Mucosa of stomach (tissue), 1 donor: ENCODE data around the gene GRHPR.
A peak's percentile ranks its signal among the peaks of the same experiment; 100 is the strongest.
"Not testable (repeated sequence)": the region's sequence is repeated elsewhere in the genome, so short reads cannot be mapped to it uniquely, and the experiment has no call there.

Experiments
- H3K27me3 ChIP-seq: one replicate; pipeline ENCODE4 v1.7.0; 2013; ENCODE audit warnings: mild to moderate bottlenecking, low read length; ENCODE audit not compliant: control insufficient read depth, insufficient read depth
- H3K36me3 ChIP-seq: one replicate; pipeline ENCODE4 v1.7.0; 2013; ENCODE audit warnings: low read length; ENCODE audit not compliant: control insufficient read depth, insufficient read depth
- H3K4me1 ChIP-seq: one replicate; pipeline ENCODE4 v1.7.0; 2013; ENCODE audit warnings: mild to moderate bottlenecking, low read length; ENCODE audit not compliant: control insufficient read depth, insufficient read depth
- H3K4me3 ChIP-seq: one replicate; pipeline ENCODE4 v1.7.0; 2013; ENCODE audit warnings: low read length
- H3K9ac ChIP-seq: one replicate; pipeline ENCODE4 v1.7.0; 2013; ENCODE audit warnings: mild to moderate bottlenecking, low read length, moderate library complexity
- H3K9me3 ChIP-seq: one replicate; pipeline ENCODE4 v1.7.0; 2013; ENCODE audit warnings: mild to moderate bottlenecking, low read length, moderate library complexity; ENCODE audit not compliant: control insufficient read depth
- donor health status: Pancreatic carcinoma.

GRHPR gene

GRCh38 chr9:37415011-37415719 lies 7.3 kb upstream of the GRHPR start:
- no peaks in the 10 kb centered on the region for H3K4me1 ChIP-seq
- H3K27me3 ChIP-seq: no peaks in the 10 kb centered on the region
- H3K9me3 ChIP-seq: no peaks in the 10 kb centered on the region
- H3K4me3 ChIP-seq: no peak overlapping the region
- no peak overlapping the region for H3K9ac ChIP-seq
- H3K36me3 ChIP-seq: no peaks in the 10 kb centered on the region

- Histone ChIP-seq H3K36me3 (no peaks in the 10 kb centered on the region), H3K4me3 (no peak overlapping the region), H3K27me3 (no peaks in the 10 kb centered on the region), H3K9me3 (no peaks in the 10 kb centered on the region), H3K9ac (no peak overlapping the region), H3K4me1 (no peaks in the 10 kb centered on the region)
Observed at GRCh38 chr9:37417252-37417803, 5.2 kb upstream of the GRHPR start.

- Histone ChIP-seq H3K4me1 (peaks cover under 1% of the 10 kb centered on the region), H3K9me3 (no peaks in the 10 kb centered on the region), H3K36me3 (no peaks in the 10 kb centered on the region), H3K9ac (no peak overlapping the region), H3K27me3 (no peaks in the 10 kb centered on the region), H3K4me3 (no peak overlapping the region)
Observed at GRCh38 chr9:37417857-37418618, 4.5 kb upstream of the GRHPR start.

- peaks cover 12% of the 10 kb centered on the region for H3K4me1 ChIP-seq
- H3K4me3 ChIP-seq: no peak overlapping the region
- no peaks in the 10 kb centered on the region for H3K36me3 ChIP-seq
- no peaks in the 10 kb centered on the region for H3K9me3 ChIP-seq
- H3K9ac ChIP-seq: no peak overlapping the region
- H3K27me3 ChIP-seq: no peaks in the 10 kb centered on the region
Observed at GRCh38 chr9:37419204-37419603, 3.3 kb upstream of the GRHPR start.

GRCh38 chr9:37420271-37421215 lies 2.0 kb upstream of the GRHPR start:
- Histone ChIP-seq H3K4me1 (peaks cover 24% of the 10 kb centered on the region), H3K9ac (no peak overlapping the region)

GRCh38 chr9:37421914-37422288 lies 595 bp upstream of the GRHPR start:
- peaks cover 24% of the 10 kb centered on the region for H3K4me1 ChIP-seq

More at GRCh38 chr9:37420271-37421215, 2.0 kb upstream of the GRHPR start:
- Histone ChIP-seq H3K4me3 (no peak overlapping the region), H3K36me3 (no peaks in the 10 kb centered on the region), H3K27me3 (no peaks in the 10 kb centered on the region), H3K9me3 (no peaks in the 10 kb centered on the region)

GRCh38 chr9:37423508-37423907 lies 1.0 kb downstream of the GRHPR start:
- H3K9ac ChIP-seq: peak overlapping the region; percentile 94

More at GRCh38 chr9:37421914-37422288, 595 bp upstream of the GRHPR start:
- Histone ChIP-seq H3K9me3 (no peaks in the 10 kb centered on the region), H3K27me3 (no peaks in the 10 kb centered on the region), H3K36me3 (no peaks in the 10 kb centered on the region), H3K9ac (peak overlapping the region; percentile 94), H3K4me3 (peak overlapping the region; percentile 62)

GRCh38 chr9:37424204-37424685 lies 1.7 kb downstream of the GRHPR start:
- Histone ChIP-seq H3K4me1 (peaks cover 24% of the 10 kb centered on the region), H3K9me3 (no peaks in the 10 kb centered on the region), H3K9ac (no peak overlapping the region), H3K4me3 (no peak overlapping the region), H3K27me3 (no peaks in the 10 kb centered on the region), H3K36me3 (no peaks in the 10 kb centered on the region)

More at GRCh38 chr9:37423508-37423907, 1.0 kb downstream of the GRHPR start:
- Histone ChIP-seq H3K4me1 (peaks cover 24% of the 10 kb centered on the region), H3K36me3 (no peaks in the 10 kb centered on the region), H3K27me3 (no peaks in the 10 kb centered on the region), H3K9me3 (no peaks in the 10 kb centered on the region), H3K4me3 (no peak overlapping the region)

- H3K9ac ChIP-seq: no peak overlapping the region
- peaks cover 24% of the 10 kb centered on the region for H3K4me1 ChIP-seq
- no peaks in the 10 kb centered on the region for H3K36me3 ChIP-seq
- H3K27me3 ChIP-seq: no peaks in the 10 kb centered on the region
- H3K9me3 ChIP-seq: no peaks in the 10 kb centered on the region
- no peak overlapping the region for H3K4me3 ChIP-seq
Observed at GRCh38 chr9:37424686-37425297, 2.3 kb downstream of the GRHPR start.

GRCh38 chr9:37425298-37425752 lies 2.8 kb downstream of the GRHPR start:
- peaks cover 24% of the 10 kb centered on the region for H3K4me1 ChIP-seq
- H3K9me3 ChIP-seq: no peaks in the 10 kb centered on the region
- no peak overlapping the region for H3K4me3 ChIP-seq
- no peaks in the 10 kb centered on the region for H3K27me3 ChIP-seq
- H3K9ac ChIP-seq: no peak overlapping the region
- H3K36me3 ChIP-seq: no peaks in the 10 kb centered on the region

GRCh38 chr9:37426431-37426830 lies 3.9 kb downstream of the GRHPR start:
- not testable (repeated sequence) for H3K27me3 ChIP-seq, H3K36me3 ChIP-seq, H3K9ac ChIP-seq, H3K4me3 ChIP-seq, H3K9me3 ChIP-seq
- peaks cover 24% of the 10 kb centered on the region for H3K4me1 ChIP-seq
